NCI-H1436 (cell line): ENCODE results near the gene DIAPH3.

ENCODE experiments used
- DNase-seq: peaks from one replicate; lab custom pipeline; 2025; lab: John Stamatoyannopoulos, UW

The DIAPH3 gene

DNA sequence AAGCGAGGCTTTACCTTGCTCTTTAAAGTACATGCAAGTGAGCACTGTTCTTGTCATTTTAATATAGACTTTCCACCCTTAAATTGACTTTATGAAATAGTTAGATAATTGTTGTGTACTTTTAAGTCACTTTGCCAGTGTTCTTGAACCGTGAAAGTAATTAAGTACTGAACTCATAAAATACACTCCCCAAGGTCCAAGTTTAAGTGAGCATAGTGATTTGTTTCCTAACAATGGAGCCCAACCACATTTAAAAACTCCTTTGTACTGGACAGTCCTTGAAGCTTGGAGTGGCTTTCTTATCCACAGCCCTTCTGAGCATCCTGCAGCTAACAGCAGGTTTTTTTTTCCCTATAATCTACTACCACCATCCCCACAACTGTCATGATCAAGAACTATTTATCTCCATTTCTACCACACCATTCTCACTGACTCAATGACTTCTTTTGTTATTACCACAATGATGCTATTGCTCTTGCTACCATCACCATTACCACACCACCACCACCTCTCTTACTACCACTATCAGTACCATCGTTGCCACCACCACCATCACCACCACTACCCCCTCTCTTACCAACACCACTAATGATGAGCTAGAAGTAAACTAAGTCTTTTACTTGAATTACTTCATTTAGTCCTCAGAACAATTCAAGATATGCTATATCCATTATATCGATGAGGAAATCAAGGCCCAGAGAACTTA, 452.6 kb downstream of the DIAPH3 start:
- no peak for DNase-seq

GRCh38 chr13:59710416-59710815, 453.3 kb downstream of the DIAPH3 start:
- no peak for DNase-seq

GRCh38 chr13:59706101-59706976, 457.4 kb downstream of the DIAPH3 start:
- no peak for DNase-seq

DNA sequence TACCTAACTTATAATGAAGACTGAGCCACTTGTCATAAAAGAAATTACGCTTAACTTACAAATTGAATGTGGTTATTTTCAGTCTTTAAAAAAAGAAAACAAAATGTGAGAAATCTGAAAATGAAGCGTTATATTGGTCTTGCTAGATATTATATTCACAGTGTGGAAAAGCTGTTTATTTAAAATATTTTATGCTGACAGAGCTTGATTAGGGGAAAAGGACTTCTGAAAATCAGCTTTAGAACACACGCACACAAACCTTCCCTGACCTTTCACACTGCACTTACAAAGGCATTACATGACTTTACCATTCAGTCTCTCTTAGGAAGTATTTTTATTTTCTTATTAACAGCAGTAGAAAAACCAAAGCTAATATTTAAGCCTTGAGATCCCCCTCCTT, 461.5 kb downstream of the DIAPH3 start:
- DNase-seq = no peak

DNA sequence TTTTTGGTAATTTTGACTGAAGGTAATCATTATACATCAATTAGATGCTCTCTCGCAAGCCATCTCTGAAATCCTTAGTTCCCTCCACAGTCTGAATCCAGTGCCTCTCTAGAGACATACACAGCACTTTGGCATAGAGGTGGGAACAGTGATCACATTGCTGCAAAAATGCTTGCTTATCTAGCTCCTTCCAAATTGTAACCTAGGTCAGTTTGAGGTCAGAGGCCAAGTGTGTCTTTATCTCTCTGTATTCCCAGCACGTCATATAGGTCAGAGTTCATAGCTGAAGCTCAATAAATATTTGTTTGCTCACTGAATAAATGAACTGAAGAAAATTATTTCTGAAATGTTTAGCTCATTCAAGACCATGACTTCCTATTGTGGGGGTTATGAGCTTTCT, 462.5 kb downstream of the DIAPH3 start:
- no peak for DNase-seq

GRCh38 chr13:59700281-59700680, 463.4 kb downstream of the DIAPH3 start:
- DNase-seq = no peak

- no peak for DNase-seq
These were observed 467.5 kb downstream of the DIAPH3 start for GRCh38 chr13:59696271-59696670.

GRCh38 chr13:59691501-59692066, 472.1 kb downstream of the DIAPH3 start:
- DNase-seq = no peak

- DNase-seq = no peak
These were observed 472.7 kb downstream of the DIAPH3 start for GRCh38 chr13:59690857-59691500.

GRCh38 chr13:59689057-59689456, 474.7 kb downstream of the DIAPH3 start:
- no peak for DNase-seq

DNA sequence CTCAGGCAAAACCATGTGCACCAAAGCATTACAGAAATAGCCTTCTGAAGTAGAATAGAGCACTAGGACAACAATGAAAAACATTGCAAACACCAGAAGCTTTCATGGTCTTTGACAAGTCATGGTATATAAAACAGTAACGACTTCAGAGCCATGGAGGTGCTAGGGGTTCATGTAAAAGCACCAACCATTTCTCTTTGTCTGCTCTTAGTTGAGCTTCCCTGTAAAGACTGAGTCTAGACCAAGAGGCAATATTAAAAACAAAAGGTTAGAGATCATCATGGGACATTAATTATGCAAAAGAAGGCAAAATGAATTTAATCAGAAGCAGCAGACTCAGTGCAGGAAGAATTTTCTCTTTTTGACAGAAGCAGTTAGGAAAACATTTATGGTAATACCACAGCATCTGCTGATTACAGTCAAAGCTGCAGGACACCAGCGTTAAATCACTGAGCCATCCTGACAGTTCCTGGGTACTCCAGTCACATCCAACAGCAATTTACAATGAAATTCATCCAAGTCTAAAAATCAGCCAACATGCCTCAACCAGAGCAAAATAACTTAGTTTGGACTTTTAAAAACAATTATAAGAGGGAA, 476.8 kb downstream of the DIAPH3 start:
- no peak for DNase-seq

- DNase-seq = no peak
These were observed 479.6 kb downstream of the DIAPH3 start for GRCh38 chr13:59684105-59684504.

- no peak for DNase-seq
These were observed 482.0 kb downstream of the DIAPH3 start for GRCh38 chr13:59681636-59682311.

DNA sequence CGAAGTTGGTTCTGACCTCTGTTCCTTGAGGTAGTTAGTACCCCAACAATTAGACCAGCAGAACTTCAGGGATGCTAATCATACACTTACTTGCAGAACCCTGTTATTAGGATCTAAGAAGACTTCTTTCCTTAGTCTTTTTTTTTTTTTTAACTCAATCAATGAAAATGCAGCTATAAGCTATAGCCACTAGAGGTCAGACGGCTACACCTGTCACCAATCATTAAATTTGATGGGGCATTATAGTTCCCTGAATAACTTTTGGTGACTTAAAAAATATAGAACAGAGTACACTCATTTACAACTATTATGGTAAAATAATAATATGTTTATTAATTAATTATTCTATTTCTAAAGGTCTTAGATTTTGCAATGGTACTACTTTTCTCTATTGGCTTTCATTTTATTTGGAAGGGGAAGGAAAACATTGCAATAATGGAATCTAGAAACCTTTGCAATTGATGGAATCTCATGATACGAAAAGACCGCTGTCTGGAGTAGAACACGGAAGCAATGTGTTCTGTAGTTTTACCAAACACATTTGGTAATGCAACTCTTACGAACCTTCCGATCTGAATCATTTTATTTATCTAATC, 483.2 kb downstream of the DIAPH3 start:
- DNase-seq = no peak

DNA sequence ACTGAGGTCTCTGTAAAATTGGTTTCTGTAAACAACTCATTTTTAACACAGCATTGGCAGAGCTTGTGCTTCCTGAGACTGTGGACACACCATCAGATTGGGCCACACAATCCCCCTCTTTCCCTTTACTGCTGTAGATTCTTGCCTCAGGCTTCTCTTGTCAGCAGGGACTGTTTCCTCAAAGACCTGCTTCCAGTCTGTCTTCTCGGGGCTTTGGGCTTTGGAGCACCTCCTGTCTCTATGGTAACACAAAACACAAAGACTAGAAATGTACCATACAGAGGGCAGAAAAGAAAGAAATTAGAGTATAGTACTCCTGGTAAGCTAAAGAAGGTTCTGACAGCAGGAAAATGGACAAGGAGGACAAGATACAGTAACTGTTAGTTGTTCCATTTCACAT, 484.5 kb downstream of the DIAPH3 start:
- no peak for DNase-seq

DNA sequence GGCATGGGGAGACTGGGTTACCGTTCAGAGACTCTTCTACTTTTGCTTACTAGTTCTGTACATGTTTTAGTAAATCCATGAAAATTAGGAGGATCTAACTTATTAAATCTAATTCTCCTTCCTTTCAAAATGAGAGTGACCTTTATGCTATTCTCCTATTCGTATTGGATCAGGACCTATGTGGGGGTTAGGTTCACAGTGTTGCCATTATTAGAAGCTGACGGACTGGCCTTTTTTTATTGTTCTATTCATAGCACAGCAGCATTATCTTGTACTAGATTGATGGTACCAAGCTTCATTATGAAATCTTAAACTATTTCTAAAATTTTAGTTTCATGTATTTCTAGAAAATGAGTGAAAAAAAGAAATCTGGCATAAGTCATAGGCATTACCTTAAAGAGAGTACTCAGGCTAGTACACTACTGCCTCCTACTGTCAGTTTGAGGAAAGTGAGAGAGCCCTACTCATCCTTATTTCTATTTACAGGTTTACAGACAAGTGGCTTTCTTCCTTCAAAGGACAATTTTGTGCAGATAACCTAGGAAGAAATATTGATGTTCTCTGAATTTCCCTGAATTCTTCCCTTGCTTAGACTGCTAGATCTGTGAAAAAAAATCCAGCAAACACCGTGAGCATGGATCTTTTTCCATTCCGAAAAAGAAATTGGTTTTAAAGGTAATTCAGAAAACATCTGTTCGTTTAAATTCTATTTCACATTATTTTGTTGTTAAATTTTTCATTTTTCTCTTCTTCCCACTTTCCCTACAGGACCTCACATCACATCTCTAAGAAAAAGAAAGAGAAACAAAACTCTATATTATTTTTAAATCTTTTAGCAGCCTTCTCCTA, 485.5 kb downstream of the DIAPH3 start:
- peak; percentile 3 for DNase-seq

- DNase-seq = no peak
These were observed 486.3 kb downstream of the DIAPH3 start for GRCh38 chr13:59677430-59677829.

DNA sequence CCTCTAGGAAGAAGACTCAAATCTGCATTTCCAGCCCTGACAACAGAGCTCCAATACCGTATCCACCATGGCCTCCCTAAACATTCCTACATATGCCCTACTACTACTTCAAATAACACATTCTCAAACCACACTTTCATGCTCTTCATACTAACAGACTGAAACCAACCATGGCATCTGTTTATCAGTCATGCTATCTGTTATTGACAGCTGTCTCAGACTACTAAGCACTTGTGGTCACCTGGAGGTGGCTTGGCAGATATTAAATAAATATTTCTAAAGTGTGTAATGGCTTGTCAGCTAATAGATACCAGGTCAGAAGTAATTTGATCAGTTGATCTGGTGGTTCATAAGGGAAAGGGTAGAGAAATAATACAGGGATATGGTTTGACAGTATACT, 489.1 kb downstream of the DIAPH3 start:
- DNase-seq = no peak

- DNase-seq = no peak
These were observed 490.4 kb downstream of the DIAPH3 start for GRCh38 chr13:59673286-59673685.

GRCh38 chr13:59672445-59672844, 491.3 kb downstream of the DIAPH3 start:
- no peak for DNase-seq
